Activated T-helper 1 cell treated with Interleukin-2 at 50 U/mL for 16 hours (primary cell): ENCODE results near the gene RASGRP4.
"Not testable (repeated sequence)": the region's sequence is repeated elsewhere in the genome, so short reads cannot be mapped to it uniquely, and the experiment has no call there.

ENCODE experiments used
- DNase-seq: peaks from one replicate; pipeline ENCODE4 v3.0.0-alpha.2; 2020; ENCODE audit warnings: low read depth

RASGRP4 gene

GRCh38 chr19:38445362-38445761, 19.3 kb upstream of the RASGRP4 start:
- no peak for DNase-seq

GRCh38 chr19:38444026-38444425, 18.0 kb upstream of the RASGRP4 start:
- no peak for DNase-seq

- DNase-seq, result no peak
Observed at GRCh38 chr19:38443458-38443999, 17.5 kb upstream of the RASGRP4 start.

GRCh38 chr19:38442736-38443135, 16.7 kb upstream of the RASGRP4 start:
- no peak for DNase-seq

DNA sequence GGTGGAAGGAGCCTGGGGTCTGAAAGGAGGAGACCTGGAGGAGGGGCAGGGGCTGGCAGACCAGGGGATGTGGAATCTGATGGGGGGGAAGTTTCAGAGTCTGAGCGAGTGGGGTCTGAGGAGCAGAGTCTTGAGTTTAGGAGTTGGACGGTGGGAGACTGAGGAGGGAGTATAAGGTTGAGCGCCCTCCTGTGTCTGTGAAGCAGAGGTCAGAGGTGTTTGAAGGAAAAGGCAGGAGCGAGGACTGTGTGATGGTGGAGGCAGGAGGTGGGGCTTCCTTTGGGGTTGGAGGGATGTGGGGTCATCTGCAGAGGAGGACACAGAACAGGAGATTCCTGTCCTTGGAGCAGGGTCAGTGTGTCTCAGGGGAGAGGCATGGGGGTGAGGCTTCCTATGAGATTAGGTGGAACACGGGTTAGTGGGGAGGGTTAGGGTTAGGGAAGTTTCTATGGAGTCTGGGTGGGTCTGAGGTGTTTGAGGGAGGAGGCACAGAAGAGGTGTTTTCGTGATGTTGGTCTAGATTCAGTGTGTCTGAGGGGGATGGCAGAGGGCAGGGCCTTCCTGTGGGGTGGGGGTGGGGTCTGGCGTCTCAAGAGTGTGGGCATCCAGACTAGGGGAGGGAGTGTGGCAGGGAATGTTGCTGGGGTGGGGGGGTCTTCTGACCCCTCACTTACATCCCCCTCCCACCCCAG, 15.8 kb upstream of the RASGRP4 start:
- DNase-seq, result no peak

DNA sequence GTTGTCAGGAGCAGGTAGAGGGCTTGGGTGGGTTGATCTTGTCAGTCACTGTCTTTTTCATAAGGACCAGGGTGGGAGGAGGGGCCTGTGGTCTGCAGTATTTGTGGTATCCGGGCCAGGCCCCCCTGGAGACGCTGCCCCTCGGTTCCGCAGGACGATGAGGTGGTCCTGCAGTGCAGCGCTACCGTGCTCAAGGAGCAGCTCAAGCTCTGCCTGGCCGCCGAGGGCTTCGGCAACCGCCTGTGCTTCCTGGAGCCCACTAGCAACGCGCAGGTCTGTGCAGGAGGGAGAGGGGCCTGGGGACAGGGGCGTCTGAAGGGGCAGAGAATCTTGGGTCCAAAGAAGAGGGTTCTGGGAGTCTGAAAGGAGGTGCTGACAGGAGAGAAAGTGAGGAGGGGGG, 14.6 kb upstream of the RASGRP4 start:
- DNase-seq, result no peak

DNA sequence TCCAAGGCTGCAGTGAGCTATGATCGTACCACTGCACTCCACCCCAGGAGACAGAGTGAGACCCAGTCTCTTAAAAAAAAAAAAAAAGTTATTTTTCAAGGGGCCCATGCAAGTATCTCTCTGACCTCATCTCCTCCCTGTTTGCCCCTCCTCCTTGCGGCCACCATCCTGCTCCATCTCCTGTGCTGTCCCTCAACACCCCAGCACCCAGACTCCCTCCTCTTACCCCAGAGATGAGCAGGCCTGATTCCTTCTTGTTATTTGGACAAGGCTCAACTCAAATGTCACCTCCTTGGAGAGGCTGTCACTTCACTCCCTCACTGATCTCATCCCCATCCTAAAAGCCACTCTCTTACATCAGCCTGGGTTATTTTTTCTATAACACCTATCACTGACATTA, 11.9 kb upstream of the RASGRP4 start:
- no peak for DNase-seq

GRCh38 chr19:38437295-38437694, 11.3 kb upstream of the RASGRP4 start:
- no peak for DNase-seq

DNA sequence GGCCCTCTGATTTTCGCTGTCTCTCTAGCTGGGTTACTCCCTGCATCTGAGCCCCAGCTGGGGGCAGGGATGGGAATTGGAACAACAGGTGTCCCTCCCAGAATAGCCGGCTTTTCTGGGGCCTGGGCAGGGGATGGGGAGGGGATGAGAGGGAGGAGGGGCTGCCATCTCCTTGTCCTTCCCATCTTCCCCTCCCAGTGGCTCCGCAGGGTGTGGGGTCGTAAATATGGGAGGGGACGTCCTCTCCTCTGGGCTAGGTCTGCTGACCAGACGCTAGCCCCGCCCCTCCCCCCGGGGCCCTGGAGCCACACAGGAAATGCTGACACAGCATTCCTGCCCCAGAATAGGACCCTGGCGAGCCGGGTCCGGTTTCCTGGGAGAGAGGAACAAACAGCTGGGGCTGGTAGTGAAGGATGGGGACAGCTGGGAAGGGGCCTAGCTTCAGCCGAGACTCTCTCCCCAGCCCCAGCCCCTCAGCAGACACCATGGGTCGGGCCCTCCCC, 8.6 kb upstream of the RASGRP4 start:
- no peak for DNase-seq

DNA sequence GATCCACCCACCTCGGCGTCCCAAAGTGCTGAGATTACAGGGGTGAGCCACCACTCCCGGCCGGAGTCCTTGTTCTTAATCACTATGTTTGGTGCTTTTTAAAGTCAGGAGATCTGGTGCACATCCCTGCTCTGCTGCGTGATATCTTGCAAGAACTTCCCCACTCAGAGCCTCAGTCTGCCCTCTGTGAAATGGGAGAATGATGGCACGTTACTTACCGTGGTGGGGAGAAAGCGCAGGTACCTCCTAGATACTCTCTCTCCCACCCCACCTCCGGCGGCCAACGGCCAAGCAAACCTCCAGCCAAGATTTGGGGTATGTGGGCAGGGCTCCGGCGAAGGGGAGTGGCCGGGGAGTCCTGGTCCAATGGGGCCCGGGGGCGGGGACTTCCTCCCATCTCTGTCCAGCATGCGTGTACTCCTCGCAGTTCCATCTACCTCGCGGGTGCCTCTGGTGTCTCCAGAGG, 7.3 kb upstream of the RASGRP4 start, which contains the start of gene RYR1:
Gene RYR1 (plus strand): TSS at position 424 of the 466 bp plus-strand sequence. CDS start 139 bp downstream, outside the sequence.
- DNase-seq, result no peak

DNA sequence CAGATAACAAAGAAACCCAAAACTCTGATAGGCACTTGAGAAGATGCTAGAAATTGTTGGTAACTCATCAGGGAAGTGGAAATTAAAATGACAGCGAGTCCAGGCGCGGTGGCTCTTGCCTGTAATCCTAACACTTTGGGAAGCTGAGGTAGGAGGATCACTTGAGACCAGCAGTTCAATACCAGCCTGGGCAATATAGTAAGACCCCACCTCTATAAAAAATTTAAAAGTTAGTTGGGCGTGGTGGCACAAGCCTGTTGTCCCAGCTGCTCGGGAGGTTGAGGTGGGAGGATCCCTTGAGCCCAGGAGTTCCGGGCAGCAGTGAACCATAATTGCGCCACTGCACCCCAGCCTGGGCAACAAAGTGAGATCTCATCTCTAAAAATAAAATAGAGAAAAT, 4.9 kb upstream of the RASGRP4 start:
- no peak for DNase-seq

GRCh38 chr19:38429811-38430156, 3.8 kb upstream of the RASGRP4 start:
- no peak for DNase-seq

- no peak for DNase-seq
Observed at GRCh38 chr19:38429055-38429810, 3.2 kb upstream of the RASGRP4 start.

GRCh38 chr19:38427035-38427677, 1.1 kb upstream of the RASGRP4 start:
- not testable (repeated sequence) for DNase-seq

DNA sequence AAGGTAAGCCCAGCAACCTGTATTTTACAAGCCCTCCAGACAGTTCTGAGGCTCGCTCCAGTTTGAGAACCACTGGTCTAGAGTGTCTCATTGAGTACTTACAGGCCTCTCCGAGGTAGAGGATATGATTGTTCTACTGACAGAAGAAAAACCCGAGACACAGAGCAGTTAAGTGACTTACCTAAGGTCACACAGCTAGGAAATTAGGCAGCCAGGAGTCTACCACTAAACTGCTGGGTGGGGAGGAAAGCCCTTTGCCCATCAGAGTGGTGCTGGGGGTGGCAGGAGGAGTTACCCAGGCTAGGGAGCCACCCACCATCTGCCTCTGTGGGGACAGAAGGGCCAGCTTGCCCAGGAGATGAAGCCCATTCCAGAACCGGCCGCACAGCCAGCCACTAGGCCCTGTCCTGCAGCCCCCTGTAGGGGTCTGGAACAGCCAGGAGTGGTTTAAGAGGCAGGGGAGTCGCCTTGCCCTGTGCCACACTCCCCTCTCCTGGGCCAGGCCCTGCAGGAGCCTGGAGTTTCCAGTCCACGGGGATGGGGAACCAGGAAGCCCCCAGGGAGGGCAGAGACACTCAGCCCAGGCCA, 703 bp downstream of the RASGRP4 start:
- DNase-seq, result no peak

DNA sequence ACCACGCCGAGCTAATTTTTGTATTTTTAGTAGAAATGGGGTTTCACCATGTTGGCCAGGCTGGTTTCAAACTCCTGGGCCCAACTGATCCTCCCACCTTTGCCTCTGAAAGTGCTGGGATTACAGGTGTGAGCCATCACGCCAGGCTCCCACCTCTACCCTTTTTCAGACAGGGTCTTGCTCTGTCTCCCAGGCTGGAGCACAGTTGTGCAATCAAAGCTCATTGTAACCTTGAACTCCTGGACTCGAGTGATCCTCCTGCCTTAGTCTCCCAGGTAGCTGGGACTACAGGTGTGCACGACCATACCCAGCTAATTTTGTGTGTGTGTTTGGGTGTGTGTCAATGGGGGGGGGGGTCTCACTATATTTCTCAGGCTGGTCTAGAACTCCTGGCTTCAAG, 1.7 kb downstream of the RASGRP4 start:
- no peak for DNase-seq

DNA sequence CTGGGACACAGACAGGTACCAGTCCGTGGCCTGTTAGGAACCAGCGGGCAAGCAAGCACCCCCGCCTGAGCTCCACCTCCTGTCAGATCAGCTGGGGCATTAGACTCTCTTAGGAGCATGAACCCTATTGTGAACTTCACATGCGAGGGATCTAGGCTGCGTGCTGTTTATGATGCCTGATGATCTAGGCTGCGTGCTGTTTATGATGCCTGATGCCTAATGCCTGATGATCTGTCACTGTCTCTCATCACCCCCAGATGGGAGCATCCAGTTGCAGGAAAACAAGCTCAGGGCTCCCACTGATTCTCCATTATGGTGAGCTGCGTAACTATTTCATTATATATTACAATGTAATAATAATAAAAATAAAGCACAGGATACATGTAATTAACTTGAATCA, 3.6 kb downstream of the RASGRP4 start:
- DNase-seq, result no peak

GRCh38 chr19:38421856-38422255, 4.2 kb downstream of the RASGRP4 start:
- no peak for DNase-seq

GRCh38 chr19:38420935-38421334, 5.1 kb downstream of the RASGRP4 start:
- no peak for DNase-seq

DNA sequence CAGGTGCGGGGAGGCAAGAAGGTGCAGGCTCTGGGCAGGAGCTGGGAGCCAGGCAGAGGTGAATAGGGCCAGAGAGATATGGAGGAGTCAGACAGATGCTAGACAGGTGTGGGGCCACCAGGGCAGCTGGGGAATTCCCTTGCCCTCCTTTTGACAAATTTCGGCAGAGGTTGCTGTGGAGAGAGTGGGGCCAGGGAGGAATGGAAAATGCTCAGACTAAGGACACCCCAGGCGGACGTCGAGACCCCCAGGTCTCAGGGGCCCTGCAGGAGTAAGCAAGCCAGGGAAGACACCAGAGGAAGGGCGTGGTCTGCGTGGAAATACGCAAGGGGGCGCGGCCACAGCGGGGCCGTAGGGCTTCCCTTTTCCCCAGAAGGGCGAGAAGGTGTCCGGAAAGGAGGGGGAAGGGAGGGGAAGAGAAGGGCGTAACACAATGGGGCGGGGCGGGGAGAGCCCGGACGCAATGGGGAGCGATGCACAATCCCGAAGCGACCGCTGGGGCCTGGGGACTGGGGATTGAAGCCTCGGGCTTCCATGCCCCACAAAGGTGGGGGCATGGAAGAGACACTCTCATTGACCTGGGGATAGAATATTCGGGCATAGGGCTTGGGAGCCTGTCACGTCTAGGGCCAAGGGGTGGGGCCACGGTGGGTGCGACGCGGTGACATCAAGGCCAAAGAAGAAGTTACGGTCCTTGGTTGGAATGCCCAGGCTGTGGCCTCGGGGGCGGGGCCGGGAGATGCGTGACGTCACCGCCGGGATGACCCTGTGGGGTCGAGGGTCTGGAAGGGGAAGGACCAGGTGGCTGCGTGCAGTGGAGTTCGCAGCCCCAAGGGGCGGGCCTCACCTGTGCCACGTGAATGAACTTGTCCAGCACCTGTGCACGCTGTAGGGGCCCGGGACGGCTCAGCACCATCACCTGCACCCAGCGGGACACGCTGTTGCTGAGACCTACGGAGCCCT, 8.2 kb downstream of the RASGRP4 start:
- DNase-seq, result peak; percentile 34

DNA sequence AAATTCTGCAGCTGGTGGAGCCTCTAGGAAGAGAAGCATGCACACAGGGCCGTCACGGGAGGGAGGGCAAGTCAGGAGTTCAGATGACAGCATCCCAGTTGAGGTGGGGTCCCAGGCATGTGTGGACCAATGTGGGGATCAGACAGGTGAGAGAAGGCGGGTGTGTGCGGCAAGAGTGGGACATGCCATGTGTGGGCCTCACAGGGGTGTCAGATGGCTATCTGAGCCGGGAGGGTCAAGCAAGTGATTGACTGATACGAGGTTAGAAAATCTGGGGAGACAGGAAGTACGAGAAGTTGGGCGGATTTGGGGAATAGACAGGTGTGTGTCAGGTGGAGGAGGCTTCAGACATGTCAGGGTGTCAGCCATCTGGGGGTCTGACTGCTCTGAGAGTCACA, 8.9 kb downstream of the RASGRP4 start:
- DNase-seq, result no peak
